Progenitor cell of endocrine pancreas (in vitro differentiated cells): ENCODE data around the gene ROR1. TPM values are rescaled to one million over a fixed set of nuclear protein-coding genes. Genes with fewer than 3 reads are reported as not detected.

Source experiments
- DNase-seq: peaks from one replicate; pipeline ENCODE4 v3.0.0; 2021; ENCODE audit warnings: low spot score; ENCODE audit not compliant: unreplicated experiment
- H3K27ac Mint-ChIP-seq: 2 replicates; pipeline ENCODE4 v1.8.0; 2021; ENCODE audit warnings: mild to moderate bottlenecking, moderate library complexity, mixed read lengths
- H3K27me3 Mint-ChIP-seq: 2 replicates; pipeline ENCODE4 v1.8.0; 2021; ENCODE audit warnings: mixed read lengths
- H3K36me3 Mint-ChIP-seq: 2 replicates; pipeline ENCODE4 v1.8.0; 2022; ENCODE audit warnings: mixed read lengths; ENCODE audit not compliant: insufficient read depth
- H3K4me1 Mint-ChIP-seq: 2 replicates; pipeline ENCODE4 v1.8.0; 2021; ENCODE audit warnings: low read depth, mixed read lengths
- H3K4me3 Mint-ChIP-seq: 2 replicates; pipeline ENCODE4 v1.8.0; 2021; ENCODE audit warnings: low read depth, mild to moderate bottlenecking, moderate library complexity, mixed read lengths
- H3K9me3 Mint-ChIP-seq: 2 replicates; pipeline ENCODE4 v1.8.0; 2021; ENCODE audit warnings: low read depth, mixed read lengths
- total RNA-seq: library from RNA; stranded (reverse); gene quantifications from 2 replicates; pipeline ENCODE4 v1.2.1, GENCODE V29; 2021
- TF ChIP-seq, protein P1 (sequence below): fragments of 200-600 bp; sonication (generic); IDR thresholded peaks from one replicate; pipeline ENCODE4 v1.5.0; 2021; ENCODE audit warnings: antibody characterized with exemption, mild to moderate bottlenecking; ENCODE audit not compliant: unreplicated experiment

The ROR1 gene
- total RNA-seq, 1 donor from 2014 or later: 63.8 TPM

- TF ChIP-seq, protein P1, sequence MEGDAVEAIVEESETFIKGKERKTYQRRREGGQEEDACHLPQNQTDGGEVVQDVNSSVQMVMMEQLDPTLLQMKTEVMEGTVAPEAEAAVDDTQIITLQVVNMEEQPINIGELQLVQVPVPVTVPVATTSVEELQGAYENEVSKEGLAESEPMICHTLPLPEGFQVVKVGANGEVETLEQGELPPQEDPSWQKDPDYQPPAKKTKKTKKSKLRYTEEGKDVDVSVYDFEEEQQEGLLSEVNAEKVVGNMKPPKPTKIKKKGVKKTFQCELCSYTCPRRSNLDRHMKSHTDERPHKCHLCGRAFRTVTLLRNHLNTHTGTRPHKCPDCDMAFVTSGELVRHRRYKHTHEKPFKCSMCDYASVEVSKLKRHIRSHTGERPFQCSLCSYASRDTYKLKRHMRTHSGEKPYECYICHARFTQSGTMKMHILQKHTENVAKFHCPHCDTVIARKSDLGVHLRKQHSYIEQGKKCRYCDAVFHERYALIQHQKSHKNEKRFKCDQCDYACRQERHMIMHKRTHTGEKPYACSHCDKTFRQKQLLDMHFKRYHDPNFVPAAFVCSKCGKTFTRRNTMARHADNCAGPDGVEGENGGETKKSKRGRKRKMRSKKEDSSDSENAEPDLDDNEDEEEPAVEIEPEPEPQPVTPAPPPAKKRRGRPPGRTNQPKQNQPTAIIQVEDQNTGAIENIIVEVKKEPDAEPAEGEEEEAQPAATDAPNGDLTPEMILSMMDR: no peak
- no peak overlapping the region for H3K4me3 Mint-ChIP-seq
- peaks cover 27% of the 10 kb centered on the region for H3K36me3 Mint-ChIP-seq
- no peaks in the 10 kb centered on the region for H3K9me3 Mint-ChIP-seq
- H3K27me3 Mint-ChIP-seq: no peaks in the 10 kb centered on the region
- no peak for DNase-seq
- no peak overlapping the region for H3K27ac Mint-ChIP-seq
- H3K4me1 Mint-ChIP-seq: peaks cover 5% of the 10 kb centered on the region
These were observed 376.4 kb downstream of the ROR1 start for GRCh38 chr1:64150266-64150665.

DNA sequence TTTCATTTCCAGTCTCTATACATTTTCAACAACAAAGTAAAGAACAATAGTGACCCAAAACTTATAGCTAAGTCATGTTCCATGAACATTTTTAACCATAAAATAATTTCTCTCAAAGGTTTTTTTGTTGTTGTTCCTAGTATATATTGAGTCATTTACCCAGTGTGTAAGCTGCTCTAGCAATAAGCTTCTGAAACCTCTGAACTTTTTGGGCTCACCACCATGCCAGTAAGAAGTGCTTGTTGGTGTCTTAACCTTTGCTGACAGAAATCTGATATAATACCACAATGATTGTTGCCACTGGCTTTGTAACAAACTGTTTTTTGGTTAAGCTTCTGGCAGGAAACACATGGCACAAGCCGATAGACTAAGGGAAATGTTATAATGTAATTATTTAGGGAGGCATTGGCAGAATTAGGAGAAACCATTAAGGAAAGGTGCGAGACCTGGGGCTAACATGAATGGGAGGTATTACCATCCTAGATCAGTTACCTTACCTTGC lies 377.0 kb downstream of the ROR1 start:
- Mint-ChIP-seq H3K4me1 (peaks cover 9% of the 10 kb centered on the region), H3K27ac (no peak overlapping the region), H3K9me3 (no peaks in the 10 kb centered on the region), H3K27me3 (no peaks in the 10 kb centered on the region), H3K4me3 (no peak overlapping the region), H3K36me3 (peaks cover 24% of the 10 kb centered on the region)
- DNase-seq: no peak
- TF ChIP-seq, protein P1: no peak

GRCh38 chr1:64155278-64155677 lies 381.5 kb downstream of the ROR1 start:
- H3K27ac Mint-ChIP-seq: peak overlapping the region; percentile 41
- H3K27me3 Mint-ChIP-seq: no peaks in the 10 kb centered on the region
- DNase-seq: no peak
- H3K36me3 Mint-ChIP-seq: peaks cover 21% of the 10 kb centered on the region
- H3K4me1 Mint-ChIP-seq: peaks cover 9% of the 10 kb centered on the region
- no peak overlapping the region for H3K4me3 Mint-ChIP-seq
- TF ChIP-seq, protein P1: no peak
- no peaks in the 10 kb centered on the region for H3K9me3 Mint-ChIP-seq

- Mint-ChIP-seq H3K27ac (no peak overlapping the region), H3K9me3 (no peaks in the 10 kb centered on the region), H3K4me3 (no peak overlapping the region), H3K4me1 (peaks cover 8% of the 10 kb centered on the region), H3K27me3 (no peaks in the 10 kb centered on the region), H3K36me3 (peaks cover 39% of the 10 kb centered on the region)
- no peak for DNase-seq
- TF ChIP-seq, protein P1: no peak
These were observed 387.6 kb downstream of the ROR1 start for GRCh38 chr1:64161357-64161941.

DNA sequence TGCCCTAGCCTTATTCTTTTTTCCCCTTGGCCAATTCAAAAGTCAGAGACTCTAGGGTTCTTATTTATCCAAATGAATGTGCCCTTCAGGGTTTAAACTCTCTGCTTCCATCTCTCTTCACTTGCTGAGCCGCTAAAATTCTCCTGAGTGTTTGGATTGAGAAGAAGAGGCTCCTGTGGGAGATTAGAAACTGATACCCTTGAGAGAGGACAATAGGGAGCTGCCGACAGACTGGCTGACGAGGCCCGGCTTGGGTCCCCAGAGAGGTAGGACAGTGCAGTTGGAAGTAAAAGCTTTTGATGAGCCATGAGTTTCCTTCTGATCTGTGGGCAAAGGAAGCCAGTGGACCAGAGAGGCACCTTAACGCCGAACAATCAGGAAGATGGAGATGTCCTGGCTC lies 388.3 kb downstream of the ROR1 start:
- TF ChIP-seq, protein P1: no peak
- H3K9me3 Mint-ChIP-seq: no peaks in the 10 kb centered on the region
- no peak for DNase-seq
- no peaks in the 10 kb centered on the region for H3K27me3 Mint-ChIP-seq
- peaks cover 9% of the 10 kb centered on the region for H3K4me1 Mint-ChIP-seq
- H3K36me3 Mint-ChIP-seq: peaks cover 40% of the 10 kb centered on the region
- H3K4me3 Mint-ChIP-seq: no peak overlapping the region
- no peak overlapping the region for H3K27ac Mint-ChIP-seq
